Stomach (tissue), 4 donors: Measurements from ENCODE around the gene CTSF.

Experiments used
- CTCF ChIP-seq, 7 experiments: fragments of 450-650 bp in 4 of 7; fragments of 200-600 bp in 3 of 7; sonication (generic) in 3 of 7; IDR thresholded peaks; one replicate each; pipeline ENCODE4 v1.5.1; 2016 to 2019; ENCODE audit warnings: antibody characterized with exemption in 7 of 7, control low read depth in 2 of 7, mild to moderate bottlenecking in 1 of 7
- EP300 ChIP-seq: sonication (generic); formaldehyde crosslinking; IDR thresholded peaks from one replicate; pipeline ENCODE4 v1.6.1; 2017; ENCODE audit warnings: antibody characterized with exemption
- POLR2A ChIP-seq, 4 donors: fragments of 450-650 bp; IDR thresholded peaks; one replicate each; pipeline ENCODE4 v1.6.1; 2016; ENCODE audit warnings: antibody characterized with exemption in 4 of 4, control low read depth in 2 of 4, mild to moderate bottlenecking in 1 of 4, moderate library complexity in 1 of 4
- POLR2AphosphoS5 ChIP-seq, 3 donors: sonication (generic); formaldehyde crosslinking; IDR thresholded peaks; one replicate each; pipeline ENCODE4 v1.6.1; 2016; ENCODE audit warnings: antibody characterized with exemption in 3 of 3

DNA sequence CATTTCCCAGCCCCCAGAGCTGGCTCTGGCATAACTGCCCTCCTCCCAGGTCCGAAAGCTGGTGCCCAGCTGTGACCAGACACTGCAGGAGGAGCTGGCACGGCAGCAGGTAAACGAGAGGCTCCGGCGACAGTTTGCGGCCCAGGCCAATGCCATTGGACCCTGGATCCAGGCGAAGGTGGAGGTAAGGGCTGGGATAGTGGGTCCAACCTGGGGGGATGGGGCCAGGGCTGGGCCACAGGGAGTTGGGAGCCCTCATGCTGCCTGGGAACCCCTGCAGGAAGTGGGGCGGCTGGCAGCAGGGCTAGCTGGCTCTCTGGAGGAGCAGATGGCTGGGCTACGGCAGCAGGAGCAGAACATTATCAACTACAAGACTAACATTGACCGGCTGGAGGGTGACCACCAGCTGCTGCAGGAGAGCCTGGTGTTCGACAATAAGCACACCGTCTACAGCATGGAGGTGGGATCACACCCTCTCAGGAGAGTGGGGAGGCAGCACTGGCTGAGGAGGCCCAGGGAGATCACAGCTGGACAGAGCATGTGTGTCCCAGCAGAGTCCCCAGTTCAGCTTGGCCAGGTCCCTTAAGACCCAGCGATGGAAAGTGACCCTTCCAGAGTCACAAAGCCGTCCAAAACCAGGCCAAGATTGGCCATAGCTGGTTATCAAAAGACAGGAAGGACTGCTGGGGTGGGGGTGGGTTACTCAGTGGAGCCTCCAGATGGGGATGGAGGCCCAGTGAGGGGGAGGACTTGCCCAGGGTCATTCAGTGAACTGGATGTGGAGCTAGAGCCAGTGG lies 7.0 kb downstream of the CTSF start:
- no peak for TF ChIP-seq CTCF (IDR thresholded peaks at IDR 0.05)
- no peak for TF ChIP-seq POLR2AphosphoS5 (IDR thresholded peaks at IDR 0.05)
- no peak for TF ChIP-seq EP300
- no peak for TF ChIP-seq POLR2A (IDR thresholded peaks at IDR 0.05)
